Cardiac septum (tissue), 1 donor: ENCODE measurements around the gene PPP2R2D. TPM values are rescaled to one million over a fixed set of nuclear protein-coding genes. Genes with fewer than 3 reads are reported as not detected.
"Not testable (repeated sequence)": the region's sequence is repeated elsewhere in the genome, so short reads cannot be mapped to it uniquely, and the experiment has no call there.

Experiments
- DNase-seq: peaks from one replicate; pipeline ENCODE4 v3.0.0-alpha.2; 2020; ENCODE audit warnings: low spot score
- intact Hi-C: fragments of 100-400 bp; cut with DNase I; formaldehyde crosslinking; loops from one replicate; pipeline ENCODE4 v1.14.0; 2022
- total RNA-seq: library from RNA; stranded (reverse); fragmentation: NEBNext Ultra II Directional; extraction: Animal tissue kit (Norgen Biotek cat#: 25700); gene quantifications from one replicate; pipeline ENCODE4 v1.2.1, GENCODE V29; 2021
- donor health status: DM: no; HTN: no; CAD: no.

The PPP2R2D gene
- total RNA-seq, 1 donor from 2014 or later = 35.3 TPM

- DNase-seq = peak; percentile 56
- intact Hi-C loops = loop anchor here (5.0 kb wide), 2 partner anchors 41 to 79 kb away; partner anchors contain the start of gene PPP2R2D
These were observed 80.1 kb downstream of the PPP2R2D start for GRCh38 chr10:131980761-131981428.

- intact Hi-C loops = loop anchor here (5.0 kb wide), 2 partner anchors 41 to 79 kb away; partner anchors contain the start of gene PPP2R2D
- DNase-seq = peak; percentile 95
These were observed 80.8 kb downstream of the PPP2R2D start, which contains the start of gene BNIP3 for GRCh38 chr10:131981429-131982184. BNIP3 (minus strand) TSS chr10:131981923; CDS start chr10:131981806, 117 bp downstream.

GRCh38 chr10:131982185-131982756 is 81.5 kb downstream of the PPP2R2D start:
- DNase-seq = no peak
- intact Hi-C loops = loop anchor here (5.0 kb wide), 2 partner anchors 40 to 80 kb away; partner anchors contain the start of gene PPP2R2D

- intact Hi-C loops = loop anchor here (5.0 kb wide), 2 partner anchors 40 to 80 kb away; partner anchors contain the start of gene PPP2R2D
- peak; percentile 36 for DNase-seq
These were observed 82.0 kb downstream of the PPP2R2D start for GRCh38 chr10:131982796-131983195.

- no peak for DNase-seq
- intact Hi-C loops = loop anchor here (5.0 kb wide), 2 partner anchors 39 to 81 kb away; partner anchors contain the start of gene PPP2R2D
These were observed 83.0 kb downstream of the PPP2R2D start for GRCh38 chr10:131983780-131984179.

GRCh38 chr10:131986851-131987250 is 86.0 kb downstream of the PPP2R2D start:
- DNase-seq, intact Hi-C loops: not testable (repeated sequence)

GRCh38 chr10:131987301-131987700 is 86.5 kb downstream of the PPP2R2D start:
- DNase-seq, intact Hi-C loops: not testable (repeated sequence)

- intact Hi-C loops, DNase-seq: not testable (repeated sequence)
These were observed 87.0 kb downstream of the PPP2R2D start for GRCh38 chr10:131987786-131988185.

GRCh38 chr10:131991726-131992125 is 90.9 kb downstream of the PPP2R2D start:
- DNase-seq = no peak
- intact Hi-C loops = no loop called here

GRCh38 chr10:131993275-131993674 is 92.5 kb downstream of the PPP2R2D start:
- intact Hi-C loops = no loop called here
- DNase-seq = no peak

- intact Hi-C loops = no loop called here
- no peak for DNase-seq
These were observed 93.6 kb downstream of the PPP2R2D start for GRCh38 chr10:131994435-131994834.

- intact Hi-C loops = no loop called here
- DNase-seq = peak; percentile 83
These were observed 95.9 kb downstream of the PPP2R2D start for GRCh38 chr10:131996466-131997365.

- intact Hi-C loops = no loop called here
- DNase-seq = no peak
These were observed 96.7 kb downstream of the PPP2R2D start for GRCh38 chr10:131997366-131998049.

GRCh38 chr10:131998050-131998844 is 97.4 kb downstream of the PPP2R2D start:
- no peak for DNase-seq
- intact Hi-C loops = no loop called here

GRCh38 chr10:131998845-131999681 is 98.3 kb downstream of the PPP2R2D start:
- intact Hi-C loops = no loop called here
- no peak for DNase-seq

- intact Hi-C loops = no loop called here
- DNase-seq = no peak
These were observed 100.6 kb downstream of the PPP2R2D start for GRCh38 chr10:132001238-132001972.
